WTC11 (cell line): ENCODE data around the gene GPATCH3. TPM values are rescaled to one million over a fixed set of nuclear protein-coding genes. Genes with fewer than 3 reads are reported as not detected.

Source experiments
- ATAC-seq: fragments of 200-7000 bp; cut with Tn5 transposase; 2 replicates; pipeline ENCODE4 v1.10.0; 2021; ENCODE audit warnings: mild to moderate bottlenecking, moderate library complexity
- CTCF ChIA-PET: fragments of 300-600 bp; sonication (Branson Sonifier 250); formaldehyde crosslinking; loops from one replicate; lab custom pipeline; 2021; ENCODE audit warnings: antibody characterized with exemption; lab: Charles Lee
- POLR2A ChIA-PET: fragments of 350-600 bp; sonication (Branson Sonifier 250); formaldehyde crosslinking; loops from one replicate; lab custom pipeline; 2021; ENCODE audit warnings: antibody characterized with exemption; lab: Charles Lee
- DNase-seq: peaks from one replicate; pipeline ENCODE4 v3.0.0; 2021; ENCODE audit warnings: low spot score
- H3K27ac Mint-ChIP-seq: 2 replicates; pipeline ENCODE4 v1.8.0; 2021; ENCODE audit warnings: mixed read lengths
- H3K27me3 Mint-ChIP-seq: 2 replicates; pipeline ENCODE4 v1.8.0; 2021; ENCODE audit warnings: low read depth, mild to moderate bottlenecking, moderate library complexity, mixed read lengths
- H3K36me3 Mint-ChIP-seq: 2 replicates; pipeline ENCODE4 v1.8.0; 2021; ENCODE audit warnings: mixed read lengths
- H3K4me1 Mint-ChIP-seq: 2 replicates; pipeline ENCODE4 v1.8.0; 2022; ENCODE audit warnings: mixed read lengths
- H3K4me3 Mint-ChIP-seq: 2 replicates; pipeline ENCODE4 v1.8.0; 2021; ENCODE audit warnings: mild to moderate bottlenecking, moderate library complexity, mixed read lengths
- H3K9me3 Mint-ChIP-seq: 2 replicates; pipeline ENCODE4 v1.8.0; 2021; ENCODE audit warnings: mixed read lengths
- AFF4 ChIP-seq: sonication (generic); formaldehyde crosslinking; IDR thresholded peaks from 2 replicates; pipeline ENCODE4 v1.8.1; 2023; ENCODE audit warnings: mild to moderate bottlenecking, missing genetic modification reagents, borderline replicate concordance
- CBFB ChIP-seq: sonication (generic); formaldehyde crosslinking; IDR thresholded peaks from 2 replicates; pipeline ENCODE4 v1.8.1; 2022; ENCODE audit warnings: mild to moderate bottlenecking, low read depth, missing genetic modification reagents
- ELF4 ChIP-seq: sonication (generic); formaldehyde crosslinking; IDR thresholded peaks from 2 replicates; pipeline ENCODE4 v1.8.1; 2022; ENCODE audit warnings: low read depth, mild to moderate bottlenecking, moderate library complexity, missing genetic modification reagents
- ERG ChIP-seq: fragments of 250-450 bp; sonication (Bioruptor Pico); IDR thresholded peaks from 2 replicates; pipeline ENCODE4 v1.8.0; 2021; ENCODE audit warnings: mild to moderate bottlenecking
- ESRRA ChIP-seq: sonication (generic); formaldehyde crosslinking; IDR thresholded peaks from 2 replicates; pipeline ENCODE4 v1.8.1; 2022; ENCODE audit warnings: mild to moderate bottlenecking, missing genetic modification reagents, borderline replicate concordance
- ETV6 ChIP-seq: sonication (generic); formaldehyde crosslinking; IDR thresholded peaks from 2 replicates; pipeline ENCODE4 v1.8.1; 2022; ENCODE audit warnings: mild to moderate bottlenecking, missing genetic modification reagents
- HMGA2 ChIP-seq: fragments of 250-450 bp; sonication (Bioruptor Pico); IDR thresholded peaks from 2 replicates; pipeline ENCODE4 v1.4.0; 2021; ENCODE audit warnings: mild to moderate bottlenecking, moderate library complexity
- IRF2 ChIP-seq: sonication (generic); formaldehyde crosslinking; IDR thresholded peaks from 2 replicates; pipeline ENCODE4 v1.8.0; 2022; ENCODE audit warnings: low read depth, missing genetic modification reagents, borderline replicate concordance
- KAT7 ChIP-seq: sonication (generic); formaldehyde crosslinking; IDR thresholded peaks from 2 replicates; pipeline ENCODE4 v1.8.1; 2023; ENCODE audit warnings: missing genetic modification reagents, mild to moderate bottlenecking, borderline replicate concordance
- NR2C2 ChIP-seq: sonication (generic); formaldehyde crosslinking; IDR thresholded peaks from 2 replicates; pipeline ENCODE4 v1.8.0; 2022; ENCODE audit warnings: mild to moderate bottlenecking, missing genetic modification reagents
- OVOL2 ChIP-seq: fragments of 250-450 bp; sonication (Bioruptor Pico); IDR thresholded peaks from 2 replicates; pipeline ENCODE4 v1.9.0; 2021; ENCODE audit warnings: mild to moderate bottlenecking, borderline replicate concordance
- PREB ChIP-seq: sonication (generic); formaldehyde crosslinking; IDR thresholded peaks from 2 replicates; pipeline ENCODE4 v1.8.1; 2022; ENCODE audit warnings: mild to moderate bottlenecking, missing genetic modification reagents, moderate library complexity, borderline replicate concordance
- RELA ChIP-seq: sonication (generic); formaldehyde crosslinking; IDR thresholded peaks from 2 replicates; pipeline ENCODE4 v1.8.1; 2022; ENCODE audit warnings: missing genetic modification reagents, mild to moderate bottlenecking, borderline replicate concordance
- RORB ChIP-seq: fragments of 250-450 bp; sonication (Bioruptor Pico); IDR thresholded peaks from 2 replicates; pipeline ENCODE4 v1.9.0; 2021; ENCODE audit warnings: mild to moderate bottlenecking
- SMAD3 ChIP-seq: sonication (generic); formaldehyde crosslinking; IDR thresholded peaks from 2 replicates; pipeline ENCODE4 v1.8.0; 2022; ENCODE audit warnings: missing genetic modification reagents, mild to moderate bottlenecking, borderline replicate concordance
- SP1 ChIP-seq: sonication (generic); formaldehyde crosslinking; conservative IDR thresholded peaks from 2 replicates; pipeline ENCODE4 v1.8.1; 2022; ENCODE audit warnings: missing genetic modification reagents
- TEAD1 ChIP-seq: sonication (generic); formaldehyde crosslinking; IDR thresholded peaks from 2 replicates; pipeline ENCODE4 v1.8.0; 2022; ENCODE audit warnings: mild to moderate bottlenecking, missing genetic modification reagents
- TEAD4 ChIP-seq: sonication (generic); formaldehyde crosslinking; IDR thresholded peaks from 2 replicates; pipeline ENCODE4 v1.8.0; 2022; ENCODE audit warnings: mild to moderate bottlenecking, missing genetic modification reagents
- ZBTB43 ChIP-seq: sonication (generic); formaldehyde crosslinking; IDR thresholded peaks from 2 replicates; pipeline ENCODE4 v1.8.1; 2023; ENCODE audit warnings: mild to moderate bottlenecking, missing genetic modification reagents
- ZNF138 ChIP-seq: sonication (generic); formaldehyde crosslinking; conservative IDR thresholded peaks from 2 replicates; pipeline ENCODE4 v1.8.1; 2022; ENCODE audit warnings: mild to moderate bottlenecking, moderate library complexity, missing genetic modification reagents
- ZNF396 ChIP-seq: fragments of 250-450 bp; sonication (Bioruptor Pico); IDR thresholded peaks from 2 replicates; pipeline ENCODE4 v1.8.0; 2021; ENCODE audit warnings: mild to moderate bottlenecking, moderate library complexity, borderline replicate concordance
- ZNF416 ChIP-seq: fragments of 250-450 bp; sonication (Bioruptor Pico); IDR thresholded peaks from 2 replicates; pipeline ENCODE4 v1.9.0; 2021; ENCODE audit warnings: mild to moderate bottlenecking, inconsistent platforms
- ZNF425 ChIP-seq: fragments of 250-450 bp; sonication (Bioruptor Pico); conservative IDR thresholded peaks from 2 replicates; pipeline ENCODE4 v1.9.0; 2021; ENCODE audit warnings: mild to moderate bottlenecking
- total RNA-seq: library from RNA; stranded (reverse); gene quantifications from 3 replicates; pipeline ENCODE4 v1.2.3, GENCODE V29; 2021
- TF ChIP-seq, protein P1 (sequence below): sonication (generic); formaldehyde crosslinking; IDR thresholded peaks from 2 replicates; pipeline ENCODE4 v1.8.0; 2022; ENCODE audit warnings: mild to moderate bottlenecking, missing genetic modification reagents

Gene GPATCH3
- total RNA-seq, 1 experiment from 2014 or later, result 19.2 TPM

DNA sequence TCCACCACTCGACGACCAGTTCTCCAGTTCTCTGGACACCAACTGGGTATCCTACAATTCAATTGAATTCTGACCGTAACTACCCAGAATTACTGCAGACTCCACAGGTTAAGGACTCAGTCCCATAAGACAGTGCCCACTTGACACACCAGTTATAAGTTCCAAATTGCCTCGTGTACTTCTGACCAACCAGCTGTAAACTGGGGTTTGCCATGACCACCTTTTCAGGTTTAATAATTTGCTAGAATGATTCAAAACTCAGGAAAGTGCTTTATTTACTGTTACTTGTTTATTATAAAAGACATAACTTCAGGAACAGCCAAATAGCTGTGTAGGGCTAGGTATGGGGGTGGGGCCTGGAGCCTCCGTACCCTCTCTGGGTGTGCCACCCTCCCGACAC lies 36.6 kb upstream of the GPATCH3 start (continued):
- no peak for TF ChIP-seq PREB (CRISPR knock-in tag)
- TF ChIP-seq RELA (CRISPR knock-in tag), result no peak
- TF ChIP-seq ETV6, result no peak
- TF ChIP-seq, all 79 proteins: peak for 0

- no peak overlapping the region for H3K27ac Mint-ChIP-seq
- no peaks in the 10 kb centered on the region; the same call in 1 of the 2 replicates for H3K4me1 Mint-ChIP-seq
- H3K27me3 Mint-ChIP-seq, result no peaks in the 10 kb centered on the region
- no peak overlapping the region for H3K4me3 Mint-ChIP-seq
- CTCF ChIA-PET, result no interaction called here
- DNase-seq (no peak), ATAC-seq (no peak)
- H3K9me3 Mint-ChIP-seq, result no peaks in the 10 kb centered on the region
- TF ChIP-seq TEAD1 (no peak), OVOL2 (no peak), RORB (no peak), ZNF416 (no peak), ESRRA (CRISPR knock-in tag) (no peak), IRF2 (CRISPR knock-in tag) (no peak), SMAD3 (no peak), ZNF396 (CRISPR knock-in tag) (no peak), ZBTB43 (CRISPR knock-in tag) (no peak), KAT7 (CRISPR knock-in tag) (no peak)
- H3K36me3 Mint-ChIP-seq, result peaks cover 47% of the 10 kb centered on the region
- POLR2A ChIA-PET, result no interaction called here
Measured at GRCh38 chr1:26932531-26932930, 32.3 kb upstream of the GPATCH3 start.

DNA sequence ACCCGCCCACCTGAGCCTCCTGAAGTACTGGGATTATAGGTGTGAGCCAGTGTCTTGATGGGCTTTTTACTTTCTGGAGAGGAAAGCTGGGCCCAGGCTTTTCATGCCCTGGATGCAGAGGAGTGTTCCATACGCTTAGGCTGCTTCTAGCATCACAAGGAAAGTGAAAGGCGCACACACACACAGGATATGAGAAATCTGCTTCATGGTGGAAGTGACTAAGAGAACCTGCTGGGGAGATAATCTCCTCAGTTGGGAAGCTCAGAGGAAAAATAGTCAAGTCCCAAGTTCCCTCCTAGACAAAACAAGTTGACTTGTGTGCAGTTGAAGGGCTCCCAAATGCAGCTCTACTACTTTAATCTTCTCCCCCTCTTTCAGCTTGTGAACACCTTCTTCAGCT lies 23.4 kb upstream of the GPATCH3 start:
- H3K36me3 Mint-ChIP-seq, result peaks cover 46% of the 10 kb centered on the region
- TF ChIP-seq NR2C2 (CRISPR knock-in tag), result no peak
- no peak for TF ChIP-seq HMGA2
- no peak for TF ChIP-seq TEAD4 (CRISPR knock-in tag)
- no peak for TF ChIP-seq ZNF425 (CRISPR knock-in tag)
- TF ChIP-seq ZNF138 (CRISPR knock-in tag), result no peak
- TF ChIP-seq CBFB (CRISPR knock-in tag), result no peak
- no peak for TF ChIP-seq RELA (CRISPR knock-in tag)
- no peak for TF ChIP-seq SP1 (CRISPR knock-in tag)
- TF ChIP-seq ELF4 (CRISPR knock-in tag), result no peak
- TF ChIP-seq, protein P1, sequence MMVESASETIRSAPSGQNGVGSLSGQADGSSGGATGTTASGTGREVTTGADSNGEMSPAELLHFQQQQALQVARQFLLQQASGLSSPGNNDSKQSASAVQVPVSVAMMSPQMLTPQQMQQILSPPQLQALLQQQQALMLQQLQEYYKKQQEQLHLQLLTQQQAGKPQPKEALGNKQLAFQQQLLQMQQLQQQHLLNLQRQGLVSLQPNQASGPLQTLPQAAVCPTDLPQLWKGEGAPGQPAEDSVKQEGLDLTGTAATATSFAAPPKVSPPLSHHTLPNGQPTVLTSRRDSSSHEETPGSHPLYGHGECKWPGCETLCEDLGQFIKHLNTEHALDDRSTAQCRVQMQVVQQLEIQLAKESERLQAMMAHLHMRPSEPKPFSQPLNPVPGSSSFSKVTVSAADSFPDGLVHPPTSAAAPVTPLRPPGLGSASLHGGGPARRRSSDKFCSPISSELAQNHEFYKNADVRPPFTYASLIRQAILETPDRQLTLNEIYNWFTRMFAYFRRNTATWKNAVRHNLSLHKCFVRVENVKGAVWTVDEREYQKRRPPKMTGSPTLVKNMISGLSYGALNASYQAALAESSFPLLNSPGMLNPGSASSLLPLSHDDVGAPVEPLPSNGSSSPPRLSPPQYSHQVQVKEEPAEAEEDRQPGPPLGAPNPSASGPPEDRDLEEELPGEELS (CRISPR knock-in tag), result no peak
- TF ChIP-seq ERG (CRISPR knock-in tag), result no peak
- TF ChIP-seq AFF4 (CRISPR knock-in tag), result no peak

More for the DNA sequence above, 23.4 kb upstream of the GPATCH3 start:
- DNase-seq (no peak), ATAC-seq (no peak)
- ChIA-PET CTCF (no interaction called here), POLR2A (interaction anchor here (0.6 kb wide), 1 partner anchor 27 kb away, joined by 4 read pairs; no protein-coding TSS in a partner anchor)
- H3K4me3 Mint-ChIP-seq, result peak overlapping the region; percentile 90
- no peaks in the 10 kb centered on the region for H3K9me3 Mint-ChIP-seq
- no peaks in the 10 kb centered on the region for H3K27me3 Mint-ChIP-seq
- 0 out of 2 replicates have a peak overlapping the region, but pooled peaks have one; percentile 19 for H3K27ac Mint-ChIP-seq
- peaks cover 21% of the 10 kb centered on the region for H3K4me1 Mint-ChIP-seq
